T-helper 1 cell treated with Interleukin-12 subunit alpha and Interleukin-12 subunit beta and Interleukin-4 antibody, amounts not matched to agents 30 μg/mL and 1 μg/mL, for 36 hours (primary cell): Measurements from ENCODE around the gene MST1.

ENCODE experiments used
- H3K27ac Mint-ChIP-seq: one replicate; pipeline ENCODE4 v1.8.0; 2021; ENCODE audit warnings: mild to moderate bottlenecking, mixed read lengths
- H3K27me3 Mint-ChIP-seq: one replicate; pipeline ENCODE4 v1.8.0; 2021; ENCODE audit warnings: low read depth, mixed read lengths
- H3K36me3 Mint-ChIP-seq: one replicate; pipeline ENCODE4 v1.8.0; 2021; ENCODE audit warnings: low read depth, mixed read lengths
- H3K4me1 Mint-ChIP-seq: one replicate; pipeline ENCODE4 v1.8.0; 2021; ENCODE audit warnings: low read depth, mixed read lengths
- H3K4me3 Mint-ChIP-seq: one replicate; pipeline ENCODE4 v1.8.0; 2021; ENCODE audit warnings: mild to moderate bottlenecking, moderate library complexity, mixed read lengths
- H3K9me3 Mint-ChIP-seq: one replicate; pipeline ENCODE4 v1.8.0; 2021; ENCODE audit warnings: mixed read lengths

The MST1 gene

GRCh38 chr3:49638445-49638844 lies 50.8 kb downstream of the MST1 start:
- H3K9me3 Mint-ChIP-seq: no peaks in the 10 kb centered on the region
- no peak overlapping the region for H3K4me3 Mint-ChIP-seq
- peaks cover 13% of the 10 kb centered on the region for H3K27me3 Mint-ChIP-seq
- H3K4me1 Mint-ChIP-seq: peaks cover 4% of the 10 kb centered on the region
- no peak overlapping the region for H3K27ac Mint-ChIP-seq
- H3K36me3 Mint-ChIP-seq: no peaks in the 10 kb centered on the region

DNA sequence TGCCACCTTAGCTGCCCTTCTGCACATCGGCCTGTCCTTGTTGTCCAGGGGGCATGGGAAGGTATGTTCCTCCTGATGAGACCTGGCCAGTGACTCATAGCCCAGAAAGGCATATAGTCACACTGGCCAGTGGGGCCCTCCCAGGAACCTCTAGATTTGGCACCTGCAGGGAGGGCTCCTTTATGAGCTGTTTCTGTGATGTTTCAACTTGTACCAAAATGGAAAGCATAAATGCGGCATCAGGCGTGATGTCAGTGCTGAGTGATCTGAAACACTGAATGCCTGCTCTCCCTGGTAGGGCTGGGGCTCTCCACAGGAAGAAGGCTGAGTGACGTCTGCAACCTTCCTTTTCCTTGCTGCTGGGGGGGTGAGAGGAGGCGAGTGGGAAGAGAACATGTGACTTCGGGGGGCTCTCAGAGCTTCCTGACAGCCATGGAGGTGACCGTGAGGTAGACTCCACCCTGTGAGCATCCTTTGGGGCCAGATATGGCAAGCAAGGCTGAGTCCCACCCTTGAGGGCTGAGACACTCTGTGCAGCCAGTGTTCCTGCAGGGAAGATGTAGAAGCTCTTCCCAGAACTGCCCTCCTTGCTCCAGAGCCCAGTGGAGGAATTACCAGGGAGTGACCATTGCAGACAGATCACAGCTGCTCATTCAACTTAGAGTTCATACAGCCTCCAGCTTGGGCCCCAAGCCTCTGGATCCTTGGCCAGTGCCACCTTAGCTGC lies 52.2 kb downstream of the MST1 start:
- Mint-ChIP-seq H3K27me3 (peaks cover 14% of the 10 kb centered on the region), H3K4me1 (peaks cover 4% of the 10 kb centered on the region), H3K4me3 (no peak overlapping the region), H3K9me3 (no peaks in the 10 kb centered on the region), H3K27ac (peak overlapping the region; percentile 58), H3K36me3 (no peaks in the 10 kb centered on the region)

- H3K27me3 Mint-ChIP-seq: peaks cover 17% of the 10 kb centered on the region
- no peak overlapping the region for H3K27ac Mint-ChIP-seq
- H3K9me3 Mint-ChIP-seq: no peaks in the 10 kb centered on the region
- no peaks in the 10 kb centered on the region for H3K36me3 Mint-ChIP-seq
- no peak overlapping the region for H3K4me3 Mint-ChIP-seq
- peaks cover 4% of the 10 kb centered on the region for H3K4me1 Mint-ChIP-seq
These were observed 54.5 kb downstream of the MST1 start for GRCh38 chr3:49634736-49635135.
